Stimulated activated CD8-positive, alpha-beta memory T cell treated with anti-CD3 and anti-CD28 coated beads, Interleukin-15, amount 100 ng/mL, for 1 hour (primary cell): ENCODE data around the gene FANCG.
A peak's percentile ranks its signal among the peaks of the same experiment; 100 is the strongest.

Experiments
- DNase-seq: peaks from one replicate; pipeline ENCODE4 v3.0.0-alpha.2; 2020; ENCODE audit warnings: low read depth

The FANCG gene

DNA sequence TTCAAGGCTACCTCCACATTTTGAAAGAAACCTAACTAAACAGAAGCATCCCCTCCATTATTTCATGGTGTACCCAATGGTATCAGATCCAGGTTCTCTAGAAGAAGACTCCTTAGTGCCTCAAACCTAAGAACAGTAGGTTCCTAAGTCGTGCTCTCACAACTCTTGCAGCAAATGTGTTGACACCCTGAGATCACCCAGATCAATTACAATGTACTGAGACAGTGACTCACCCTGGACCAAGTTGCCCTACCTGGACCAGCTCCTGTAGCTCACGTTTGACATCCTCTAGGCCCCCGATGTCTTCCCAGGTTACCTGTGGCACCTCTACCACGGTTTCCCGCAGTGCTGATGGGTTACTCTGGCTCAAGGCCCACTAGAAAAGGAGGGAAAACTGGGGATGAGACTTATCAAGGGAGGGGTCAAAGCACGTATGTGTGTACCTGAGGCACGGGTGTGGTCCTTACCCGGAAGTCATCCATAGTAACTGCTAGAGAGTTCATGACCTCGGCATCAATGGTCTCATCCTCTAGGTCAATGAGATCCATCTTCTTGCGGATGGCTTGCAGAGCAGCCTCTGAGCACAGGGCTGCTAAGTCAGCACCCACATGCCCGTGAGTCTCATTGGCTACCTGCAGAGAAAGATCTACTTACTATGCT lies 19.1 kb downstream of the FANCG start:
- DNase-seq = no peak

DNA sequence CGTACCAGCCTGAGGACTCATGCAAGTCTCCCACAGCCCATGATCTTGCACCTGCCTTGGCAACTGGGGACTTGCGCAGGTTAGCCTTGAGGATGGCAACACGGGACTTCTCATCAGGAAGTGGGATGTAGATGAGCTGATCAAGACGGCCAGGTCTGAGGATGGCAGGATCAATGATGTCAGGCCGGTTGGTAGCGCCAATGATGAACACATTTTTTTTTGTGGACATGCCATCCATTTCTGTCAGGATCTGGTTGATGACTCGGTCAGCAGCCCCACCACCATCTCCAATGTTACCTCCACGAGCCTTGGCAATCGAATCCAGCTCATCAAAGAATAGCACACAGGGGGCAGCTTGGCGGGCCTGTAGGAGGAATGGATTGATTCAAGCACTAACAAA lies 20.3 kb downstream of the FANCG start:
- no peak for DNase-seq

DNA sequence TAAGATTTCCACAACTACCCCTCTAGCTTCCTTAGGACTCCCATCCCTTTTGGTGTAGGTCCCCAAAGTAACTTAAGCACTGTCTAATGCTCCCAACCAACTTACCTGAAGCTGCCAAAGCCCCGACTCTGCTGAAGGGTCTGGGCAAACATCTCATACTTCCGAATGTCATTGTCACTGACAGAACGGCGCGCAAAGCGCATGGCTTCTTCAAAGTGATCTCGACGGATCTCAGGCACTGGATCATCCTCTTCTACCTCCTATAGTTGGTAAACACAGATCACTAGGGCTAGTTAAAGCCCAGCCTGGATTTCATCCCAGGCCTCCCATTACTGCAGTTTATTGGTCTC lies 22.5 kb downstream of the FANCG start:
- no peak for DNase-seq

DNA sequence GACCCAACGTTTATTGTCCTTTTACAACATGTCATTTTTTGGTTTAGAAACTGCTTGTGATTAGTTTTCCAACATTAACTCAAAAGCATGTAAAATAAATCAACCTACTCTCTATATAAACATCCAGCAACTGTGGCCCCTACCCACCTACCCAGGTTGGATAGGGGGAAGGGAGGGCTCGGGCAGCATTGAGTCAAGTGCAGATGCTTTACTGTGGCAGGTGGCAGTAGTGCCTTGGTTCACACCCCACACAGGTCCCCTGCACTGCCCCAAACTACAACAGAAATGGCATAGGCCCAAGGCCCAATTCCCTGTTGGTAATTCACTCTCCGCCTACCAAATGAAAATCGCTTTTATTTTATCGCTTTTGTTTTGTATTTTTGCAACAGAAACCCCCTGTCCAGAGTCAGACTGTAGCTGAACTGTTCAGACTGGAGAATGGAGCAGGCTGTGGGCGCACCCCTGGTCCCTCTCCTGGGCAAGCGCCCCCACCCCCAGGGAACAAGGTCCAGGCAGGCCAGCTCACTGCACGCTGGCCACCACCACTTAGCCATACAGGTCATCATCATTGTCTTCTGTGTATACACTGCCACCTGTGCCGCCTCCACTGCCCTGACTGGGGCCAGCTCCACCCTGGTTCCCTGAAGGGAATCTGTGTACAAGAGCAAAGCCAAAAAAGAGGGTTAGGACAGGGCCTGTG lies 23.0 kb downstream of the FANCG start:
- no peak for DNase-seq

DNA sequence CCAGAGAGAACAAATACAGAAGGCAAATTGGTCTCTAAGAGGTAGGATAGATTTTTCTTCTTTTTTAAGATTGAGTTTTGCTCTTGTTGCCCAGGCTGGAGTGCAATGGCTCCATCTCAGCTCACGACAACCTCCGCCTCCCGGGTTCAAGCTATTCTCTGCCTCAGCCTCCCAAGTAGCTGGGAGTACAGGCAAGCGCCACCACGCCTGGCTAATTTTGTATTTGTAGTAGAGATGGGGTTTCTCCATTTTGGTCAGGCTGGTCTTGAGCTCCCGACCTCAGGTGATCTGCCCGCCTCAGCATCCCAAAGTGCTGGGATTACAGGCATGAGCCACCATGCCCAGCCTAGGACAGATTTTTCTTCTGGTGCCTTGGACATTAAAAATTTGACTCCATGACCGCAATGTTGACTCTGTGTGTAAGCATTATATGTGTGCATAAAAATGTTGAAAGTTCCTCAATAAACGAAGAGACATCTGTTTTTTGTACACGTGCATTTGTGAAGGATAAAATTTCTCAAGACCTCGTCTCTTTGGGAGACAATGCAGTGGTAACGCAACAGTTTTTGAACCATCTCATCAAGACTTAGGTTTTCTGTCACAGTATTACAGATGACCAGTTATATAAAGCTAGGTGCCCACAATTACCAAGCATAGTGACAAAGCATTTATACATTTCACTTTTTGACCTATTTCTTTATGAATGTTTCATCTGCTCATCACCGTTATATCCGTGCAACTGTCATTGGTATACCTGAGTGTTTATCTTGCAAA lies 24.7 kb downstream of the FANCG start:
- DNase-seq = no peak

DNA sequence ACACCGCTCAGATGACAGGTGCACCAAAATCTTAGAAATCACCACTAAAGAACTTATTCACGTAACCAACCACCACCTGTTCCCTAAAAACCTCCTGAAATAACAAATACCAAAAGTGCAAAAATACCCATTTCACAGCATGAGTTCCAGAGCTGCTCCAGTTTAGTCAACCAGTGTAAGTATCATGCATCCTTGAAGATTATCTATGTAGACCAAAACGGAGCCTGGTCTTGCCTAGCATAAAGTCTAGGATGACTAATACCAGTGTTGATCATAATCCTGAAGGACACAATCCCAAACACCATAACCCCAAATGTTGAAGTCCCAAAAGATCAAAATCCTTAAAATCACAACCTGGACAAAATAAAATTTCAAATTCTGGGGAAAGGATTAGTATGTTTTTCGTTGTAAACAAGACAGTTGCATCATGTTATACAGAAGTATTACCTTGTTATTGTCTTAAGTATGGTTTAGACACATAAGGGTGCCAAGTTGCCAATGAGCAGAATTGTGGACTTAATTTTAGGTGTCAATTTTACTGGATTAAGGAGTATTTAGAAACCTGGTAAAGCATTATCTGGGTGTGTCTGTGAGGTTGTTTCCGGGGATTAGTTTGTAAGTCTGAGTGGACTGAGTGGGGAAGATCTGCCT lies 25.4 kb downstream of the FANCG start:
- DNase-seq = no peak

DNA sequence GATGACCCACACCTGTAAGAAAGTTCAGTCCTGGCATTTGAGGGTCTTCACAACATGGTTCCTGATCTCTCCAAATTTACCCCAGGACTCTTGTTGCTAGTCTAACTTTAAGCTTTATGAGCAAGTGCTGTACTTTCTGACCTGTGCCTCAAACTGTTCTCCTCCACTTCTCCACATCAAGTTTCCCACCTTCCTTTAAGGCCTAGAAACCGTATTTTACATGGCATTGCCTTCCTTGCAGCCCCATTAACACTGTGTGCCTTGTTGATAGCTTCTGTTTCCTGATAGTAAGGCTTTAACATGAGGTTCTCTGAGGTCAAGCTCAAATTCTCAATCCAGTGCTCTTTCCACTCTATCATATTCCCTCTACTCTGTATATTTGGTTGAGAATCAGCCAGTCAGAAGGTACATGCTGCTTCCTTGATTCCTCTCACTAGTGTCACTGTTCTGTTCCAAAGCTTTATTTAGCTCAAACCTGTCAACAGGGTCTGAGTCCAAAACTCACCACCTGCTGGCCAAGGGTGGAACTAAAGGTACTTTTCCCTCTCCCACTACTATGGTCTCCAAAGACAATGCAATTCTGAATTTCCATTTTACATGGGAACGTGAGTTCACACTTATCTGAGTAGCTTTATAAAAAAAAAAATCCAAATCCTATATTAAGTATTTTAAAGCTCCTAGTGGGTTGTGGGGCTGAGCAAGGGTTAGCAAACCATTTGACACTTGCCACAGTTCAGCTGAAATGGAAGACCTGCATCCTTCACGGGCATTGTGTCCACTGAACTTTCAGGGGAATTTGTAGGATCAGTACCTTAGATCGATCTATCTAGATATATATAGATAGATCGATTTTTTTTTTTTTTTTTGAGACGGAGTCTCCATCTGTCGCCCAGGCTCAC lies 28.4 kb downstream of the FANCG start:
- peak; percentile 31 for DNase-seq

DNA sequence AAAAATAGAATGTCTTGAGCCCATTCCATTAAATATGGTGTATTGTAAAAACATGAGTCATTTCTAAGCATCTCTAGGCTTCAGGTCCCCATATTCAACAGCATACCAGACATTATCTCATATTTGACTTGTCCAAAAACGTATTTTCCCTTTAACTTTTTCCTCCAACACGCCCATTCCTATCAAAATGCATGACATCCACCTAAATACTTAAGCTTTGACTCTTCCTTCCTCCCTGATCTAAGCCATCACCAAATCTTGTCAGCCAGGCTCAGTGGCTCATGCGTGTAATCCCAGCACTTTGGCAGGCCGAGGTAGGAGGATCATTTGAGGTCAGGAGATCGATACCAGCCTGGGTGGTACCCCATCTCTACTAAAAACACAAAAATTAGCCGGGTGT lies 31.2 kb downstream of the FANCG start:
- DNase-seq = no peak

DNA sequence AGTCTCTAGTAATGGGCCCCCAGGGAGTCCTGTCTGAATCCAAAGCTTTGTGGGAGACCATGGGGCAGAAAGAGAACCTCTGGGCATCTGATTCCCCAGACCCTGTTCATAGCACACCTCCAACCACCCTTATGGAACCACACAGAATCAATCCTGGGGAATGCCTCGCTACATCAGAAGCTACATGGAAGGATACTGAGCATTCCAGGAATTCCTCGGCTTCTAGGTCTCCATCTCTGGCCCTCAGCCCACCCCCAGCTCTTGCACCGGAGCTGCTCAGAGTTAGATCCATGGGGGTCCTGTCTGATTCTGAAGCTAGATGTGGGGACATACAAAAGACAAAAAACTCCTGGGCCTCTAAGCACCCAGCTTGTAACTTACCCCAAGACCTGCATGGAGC lies 35.7 kb downstream of the FANCG start:
- no peak for DNase-seq

DNA sequence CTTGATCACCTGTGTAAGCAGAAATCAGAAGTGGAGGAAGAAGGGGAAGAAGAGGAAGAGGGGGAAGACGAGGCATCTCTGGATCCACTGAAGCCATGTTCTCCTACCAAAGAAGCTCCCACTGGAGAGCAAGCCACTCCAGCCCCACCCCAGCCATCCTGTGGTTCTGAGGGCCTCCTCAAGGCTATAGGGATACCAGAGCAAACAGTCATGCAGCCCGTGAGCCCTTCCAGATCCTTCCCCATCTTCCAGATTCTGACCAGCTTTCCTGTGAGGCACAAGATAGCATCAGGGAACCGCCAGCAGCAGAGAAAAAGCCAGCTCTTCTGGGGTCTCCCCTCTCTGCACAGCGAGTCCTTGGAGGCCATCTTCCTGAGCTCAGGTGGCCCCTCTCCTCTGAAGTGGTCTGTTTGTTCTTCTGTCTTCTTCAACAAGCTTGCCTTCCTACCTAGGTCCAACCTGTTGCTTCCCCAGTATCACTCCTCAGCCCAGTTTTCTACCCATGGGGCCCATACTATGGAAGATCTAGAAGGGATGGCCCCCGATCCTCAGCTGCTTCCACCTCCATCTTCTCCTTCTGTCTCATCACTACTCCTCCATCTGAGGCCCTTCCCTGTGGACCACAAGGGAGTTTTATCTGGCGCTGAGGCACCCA lies 36.7 kb downstream of the FANCG start:
- no peak for DNase-seq

DNA sequence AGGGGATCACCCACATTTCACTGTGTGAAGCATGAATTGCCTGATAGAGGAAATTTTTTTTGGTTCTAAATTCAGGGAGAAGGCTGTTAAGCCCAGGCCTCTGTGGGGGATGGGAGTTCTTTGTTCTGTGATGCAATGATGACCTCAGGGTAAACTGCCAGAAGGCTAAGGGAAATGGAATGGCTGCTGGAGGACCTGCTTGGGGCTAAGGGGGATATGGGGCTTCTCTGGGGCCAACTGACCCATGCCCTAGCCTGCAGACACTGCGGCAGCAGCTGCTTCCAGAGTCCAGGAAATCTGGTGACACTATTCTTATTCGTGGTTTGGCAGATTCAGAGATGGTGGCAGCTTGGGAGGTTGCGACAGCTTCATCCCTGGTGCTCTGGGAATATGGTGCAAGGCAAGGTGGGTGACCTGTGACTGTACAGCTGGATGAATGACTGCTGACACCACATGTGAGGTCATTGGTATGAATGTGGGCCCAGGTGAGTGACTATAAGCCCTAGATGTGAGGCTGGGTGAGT lies 37.6 kb downstream of the FANCG start:
- no peak for DNase-seq

DNA sequence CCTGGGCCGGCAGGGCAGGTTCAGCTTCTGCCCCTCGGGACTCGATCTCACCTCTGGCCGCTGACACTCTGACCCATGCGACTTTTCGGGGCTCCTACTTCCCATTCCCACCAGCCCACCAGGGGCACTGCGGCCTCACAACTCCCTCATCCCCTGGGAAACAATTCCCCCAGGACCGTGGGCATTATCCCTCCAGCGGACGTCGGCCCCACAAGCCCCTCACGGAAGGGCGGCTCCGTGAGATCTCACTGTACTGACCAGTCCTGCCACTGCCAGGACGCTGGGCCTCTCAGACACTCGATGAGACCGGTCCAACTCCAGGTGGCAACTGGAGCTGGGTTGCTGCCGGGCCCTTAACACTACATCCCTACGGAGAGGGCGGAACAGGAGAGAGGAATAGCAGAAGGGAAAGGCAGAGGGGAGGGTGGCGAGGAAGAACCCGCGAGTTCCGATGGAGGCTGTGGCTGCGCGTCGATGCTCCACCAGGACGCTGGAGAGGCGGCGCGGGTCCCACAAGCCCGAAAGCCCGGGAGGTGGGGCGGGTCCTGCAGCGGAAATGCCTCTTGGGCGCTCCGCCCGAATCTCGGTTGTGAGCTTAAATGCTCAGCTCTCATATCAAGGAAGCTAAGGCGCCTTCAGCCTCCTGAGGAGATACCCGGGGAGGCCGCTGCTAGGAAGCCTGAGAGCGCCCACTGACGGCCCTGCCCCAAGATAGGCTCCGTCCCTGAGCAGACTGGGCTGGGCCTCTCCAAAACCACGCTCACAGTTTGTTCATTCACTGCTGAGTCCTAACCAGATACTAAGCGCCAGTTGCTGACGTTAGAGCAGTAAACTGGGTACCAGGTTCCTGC lies 43.7 kb downstream of the FANCG start:
- no peak for DNase-seq

DNA sequence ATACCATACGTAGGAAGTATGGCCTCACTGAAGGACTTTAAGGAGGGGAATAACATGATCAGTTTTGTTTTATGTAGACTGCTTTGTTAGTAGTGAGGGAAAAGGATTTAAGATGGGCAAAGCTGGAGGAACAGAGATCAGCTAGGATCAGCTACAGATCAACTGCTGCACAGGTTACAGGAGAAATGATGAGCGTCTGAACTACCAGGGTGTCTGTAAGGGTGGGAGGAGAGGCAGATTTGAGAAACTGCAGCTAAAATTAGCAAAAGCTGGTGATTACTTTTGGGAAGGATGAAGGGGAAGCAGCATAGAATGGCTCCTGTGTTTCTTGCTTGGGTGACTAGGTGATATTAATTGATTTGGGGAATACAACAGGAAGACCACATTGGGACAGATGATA lies 46.6 kb downstream of the FANCG start:
- DNase-seq = no peak

DNA sequence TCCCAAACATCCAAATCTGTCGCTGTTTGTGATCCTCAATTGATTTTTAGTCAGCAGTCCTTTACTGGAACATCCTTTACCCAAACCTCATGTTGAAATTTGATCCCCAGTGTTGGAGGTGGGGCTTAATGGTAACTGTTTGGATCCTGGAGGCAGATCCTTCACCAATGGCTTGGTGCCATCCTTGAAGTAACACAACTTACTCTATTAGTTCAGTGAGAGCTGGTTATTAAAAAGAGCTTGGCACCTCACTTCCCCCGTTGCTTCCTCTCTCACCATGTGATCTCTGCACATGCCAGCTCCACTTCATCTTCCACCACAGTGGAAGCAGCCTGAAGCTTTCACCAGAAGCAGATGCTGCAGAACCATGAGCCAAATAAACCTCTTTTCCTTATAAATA lies 49.9 kb downstream of the FANCG start:
- no peak for DNase-seq

DNA sequence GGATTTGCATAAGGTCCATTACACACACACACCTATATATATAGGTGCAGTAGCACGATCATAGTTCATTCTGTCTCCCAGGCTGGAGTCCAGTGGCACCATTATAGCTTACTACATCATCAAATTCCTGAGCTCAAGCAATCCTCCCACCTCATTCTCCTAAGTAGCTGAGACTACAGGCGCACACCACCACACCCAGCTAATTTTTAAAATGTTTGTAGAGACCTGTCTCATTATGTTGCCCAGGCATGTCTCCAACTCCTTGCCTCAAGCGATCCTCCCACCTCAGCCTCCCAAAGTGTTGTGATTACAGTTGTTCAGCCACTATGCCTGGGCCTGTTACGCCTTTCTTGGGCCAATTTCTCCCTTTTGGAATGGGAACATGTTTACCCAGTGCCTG lies 50.5 kb downstream of the FANCG start:
- no peak for DNase-seq

DNA sequence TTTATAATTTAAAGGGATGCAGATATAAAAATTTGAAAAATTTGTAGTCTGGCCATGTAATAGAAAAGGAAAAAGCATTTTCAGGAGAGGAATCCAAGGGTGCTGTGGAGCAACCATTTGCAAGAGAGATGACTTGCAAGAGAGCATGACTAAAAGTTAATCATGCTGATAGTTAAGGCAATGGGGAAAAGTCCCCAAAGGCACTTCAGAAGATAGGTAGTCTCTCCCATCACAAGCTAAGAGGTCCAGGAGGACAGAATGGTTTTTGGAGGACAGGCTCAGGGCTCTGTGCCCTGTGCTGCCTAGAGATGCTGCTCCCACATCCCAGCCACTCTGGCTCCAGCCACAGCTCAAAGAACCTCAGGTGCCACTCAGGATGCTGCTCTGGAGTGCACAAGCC lies 51.4 kb downstream of the FANCG start:
- DNase-seq = no peak

DNA sequence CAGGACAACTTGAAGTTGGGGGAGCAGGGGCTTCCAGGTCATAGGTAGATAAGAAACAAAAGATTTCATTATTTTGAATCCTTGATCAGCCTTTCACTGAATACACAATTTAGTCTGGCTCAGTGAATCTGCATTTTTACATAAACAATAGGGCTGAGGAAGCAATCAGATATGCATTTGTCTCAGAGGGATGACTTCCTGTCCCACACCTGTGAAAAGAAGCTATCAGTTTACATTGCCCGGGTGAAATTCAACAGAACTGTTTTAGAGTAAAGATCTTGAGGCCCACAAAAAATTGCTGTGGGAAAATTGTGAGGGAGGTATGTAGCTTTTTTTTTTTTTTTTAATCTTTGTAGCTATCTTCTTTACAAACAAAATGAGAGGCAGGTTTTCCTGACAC lies 51.9 kb downstream of the FANCG start:
- DNase-seq = no peak

DNA sequence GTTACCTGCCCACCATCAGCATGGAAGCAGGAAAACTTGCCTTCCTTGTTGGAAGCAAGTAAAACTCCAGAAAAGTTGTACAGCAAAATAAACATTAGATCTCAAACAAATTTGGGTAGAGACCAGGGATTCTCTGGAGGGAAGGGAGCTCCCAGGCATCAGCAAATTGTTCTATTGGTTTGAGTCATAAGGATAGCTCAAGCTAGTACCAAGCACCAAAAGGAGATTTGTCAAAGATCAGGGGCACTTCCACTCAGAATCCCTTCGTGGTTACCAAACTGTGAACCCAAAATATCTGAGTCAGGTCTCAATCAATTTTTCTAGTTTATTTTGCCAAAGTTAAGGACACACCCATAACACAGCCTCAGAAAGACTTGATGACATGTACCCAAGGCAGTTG lies 52.4 kb downstream of the FANCG start:
- no peak for DNase-seq

DNA sequence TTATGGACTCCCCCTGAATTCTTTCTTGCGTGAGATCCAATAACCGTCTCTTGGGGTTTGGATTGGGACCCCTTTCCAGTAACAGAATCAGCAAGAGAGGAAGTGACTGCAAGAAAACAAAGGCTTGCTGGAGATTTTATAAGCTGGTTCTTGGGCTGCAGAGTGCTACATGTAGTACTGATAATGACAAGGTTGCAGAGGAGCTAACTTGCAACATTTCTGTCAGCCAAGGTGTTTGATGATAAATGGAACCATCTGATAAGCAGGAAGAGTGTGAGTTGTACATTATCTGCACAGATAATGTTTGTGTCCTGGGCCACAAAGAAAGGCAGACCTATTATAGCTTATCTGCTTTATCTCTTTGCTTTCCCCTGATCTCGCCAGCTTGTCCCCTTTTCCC lies 53.1 kb downstream of the FANCG start:
- DNase-seq = no peak
